Duodenal mucosa (tissue), 2 donors: ENCODE measurements around the gene MSX1.

Experiments used
- H3K27ac ChIP-seq: one replicate; pipeline ENCODE4 v1.7.0; 2013; ENCODE audit warnings: low read depth, low read length
- H3K27me3 ChIP-seq, 2 donors: one replicate each; pipeline ENCODE4 v1.7.0; 2013; ENCODE audit warnings: low read length in 2 of 2, control low read depth in 1 of 2; ENCODE audit not compliant: insufficient read depth in 2 of 2, control insufficient read depth in 1 of 2
- H3K36me3 ChIP-seq, 2 donors: one replicate each; pipeline ENCODE4 v1.7.0; 2013; ENCODE audit warnings: low read length in 2 of 2, control low read depth in 1 of 2; ENCODE audit not compliant: insufficient read depth in 2 of 2, control insufficient read depth in 1 of 2
- H3K4me1 ChIP-seq, 2 donors: one replicate each; pipeline ENCODE4 v1.7.0; 2013; ENCODE audit warnings: low read length in 2 of 2, control low read depth in 1 of 2; ENCODE audit not compliant: insufficient read depth in 2 of 2, control insufficient read depth in 1 of 2
- H3K4me3 ChIP-seq, 2 donors: one replicate each; pipeline ENCODE4 v1.7.0; 2013; ENCODE audit warnings: low read length in 2 of 2, low read depth in 1 of 2
- H3K9ac ChIP-seq, 2 donors: one replicate each; pipeline ENCODE4 v1.7.0; 2013; ENCODE audit warnings: low read length in 2 of 2, low read depth in 1 of 2
- H3K9me3 ChIP-seq, 2 donors: one replicate each; pipeline ENCODE4 v1.7.0; 2013; ENCODE audit warnings: low read length in 2 of 2, control low read depth in 1 of 2; ENCODE audit not compliant: control insufficient read depth in 1 of 2

MSX1 gene

DNA sequence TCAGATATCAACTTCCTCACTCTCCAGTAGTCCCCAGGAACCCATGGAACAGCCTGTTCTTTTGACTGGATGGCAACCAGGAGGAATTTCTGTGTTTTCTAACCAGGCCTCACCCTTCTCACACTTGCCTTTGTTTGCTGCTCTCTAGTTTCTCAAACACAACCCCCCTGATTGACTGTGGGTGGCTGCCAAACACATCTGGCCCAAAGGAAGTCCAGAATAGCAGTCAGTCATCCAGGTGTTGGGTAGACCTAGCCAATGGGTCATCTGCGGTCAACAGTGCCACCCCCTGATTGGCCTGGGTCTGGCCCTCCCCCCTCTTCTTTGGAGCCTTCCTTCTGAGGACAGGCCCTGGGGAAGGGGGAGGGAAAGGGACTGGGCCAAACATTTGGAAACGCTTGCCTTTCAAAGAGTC lies 53.7 kb downstream of the MSX1 start:
- no peaks in the 10 kb centered on the region for H3K36me3 ChIP-seq
- no peak overlapping the region for H3K9ac ChIP-seq
- H3K9me3 ChIP-seq: no peaks in the 10 kb centered on the region
- H3K27ac ChIP-seq: no peak overlapping the region
- no peaks in the 10 kb centered on the region for H3K4me1 ChIP-seq
- H3K27me3 ChIP-seq: no peaks in the 10 kb centered on the region
- no peak overlapping the region for H3K4me3 ChIP-seq
